ENCODE measurements around the gene ITIH5. TPM values are rescaled to one million over a fixed set of nuclear protein-coding genes. Genes with fewer than 3 reads are reported as not detected.

The ITIH5 gene
- total RNA-seq, 2 experiments from 2014 or later: not detected

DNA sequence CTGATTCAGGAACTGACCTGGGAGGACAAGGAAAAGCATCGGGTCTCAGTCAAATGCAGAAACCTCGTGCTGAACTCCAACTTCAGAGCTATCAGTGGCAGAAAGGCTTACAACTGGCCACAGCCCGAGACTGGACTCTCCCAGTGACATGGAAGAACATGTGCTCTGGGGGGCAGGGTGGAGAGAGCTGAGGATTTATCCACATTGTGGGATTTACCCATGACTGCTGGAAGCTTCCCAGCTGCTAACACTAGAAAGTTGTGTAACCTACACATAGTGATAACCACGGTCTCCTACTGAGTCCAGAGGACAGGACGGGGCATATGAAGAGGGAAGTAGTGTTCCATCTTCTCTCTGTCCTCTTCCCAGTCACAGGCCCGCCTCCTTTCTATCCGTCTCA is 103.4 kb downstream of the ITIH5 start:
- Histone ChIP-seq H3K4me1 (ENCODE audit: insufficient read depth, low read length, poor library complexity, severe bottlenecking) (no peaks in the 10 kb centered on the region), H3K4me3 (ENCODE audit: low read depth, low read length, poor library complexity, severe bottlenecking) (no peak overlapping the region), H4K20me1 (ENCODE audit: insufficient read depth, low read length) (no peaks in the 10 kb centered on the region), H3K4me2 (ENCODE audit: low read length) (no peak overlapping the region), H3K9me2 (ENCODE audit: insufficient read depth, low read length) (no peaks in the 10 kb centered on the region), H3K9me3 (ENCODE audit: low read length) (no peaks in the 10 kb centered on the region), H3K36me3 (ENCODE audit: insufficient read depth, low read length) (no peaks in the 10 kb centered on the region), H2AFZ (ENCODE audit: low read length) (no peak overlapping the region), H3K27ac (ENCODE audit: low read depth, low read length, poor library complexity, severe bottlenecking) (no peak overlapping the region), H3K79me2 (ENCODE audit: insufficient read depth, low read depth, low read length) (no peaks in the 10 kb centered on the region)
- CTCF ChIA-PET (ENCODE audit: unreplicated experiment): no interaction called here
- BruUV-seq (replicated peaks): no TSS peak
- DNase-seq (ENCODE audit: low spot score): no peak
- TF ChIP-seq EZH2phosphoT487 (IDR thresholded peaks at IDR 0.05; ENCODE audit: borderline replicate concordance, low read depth, low read length): no peak
- TF ChIP-seq, protein P1, sequence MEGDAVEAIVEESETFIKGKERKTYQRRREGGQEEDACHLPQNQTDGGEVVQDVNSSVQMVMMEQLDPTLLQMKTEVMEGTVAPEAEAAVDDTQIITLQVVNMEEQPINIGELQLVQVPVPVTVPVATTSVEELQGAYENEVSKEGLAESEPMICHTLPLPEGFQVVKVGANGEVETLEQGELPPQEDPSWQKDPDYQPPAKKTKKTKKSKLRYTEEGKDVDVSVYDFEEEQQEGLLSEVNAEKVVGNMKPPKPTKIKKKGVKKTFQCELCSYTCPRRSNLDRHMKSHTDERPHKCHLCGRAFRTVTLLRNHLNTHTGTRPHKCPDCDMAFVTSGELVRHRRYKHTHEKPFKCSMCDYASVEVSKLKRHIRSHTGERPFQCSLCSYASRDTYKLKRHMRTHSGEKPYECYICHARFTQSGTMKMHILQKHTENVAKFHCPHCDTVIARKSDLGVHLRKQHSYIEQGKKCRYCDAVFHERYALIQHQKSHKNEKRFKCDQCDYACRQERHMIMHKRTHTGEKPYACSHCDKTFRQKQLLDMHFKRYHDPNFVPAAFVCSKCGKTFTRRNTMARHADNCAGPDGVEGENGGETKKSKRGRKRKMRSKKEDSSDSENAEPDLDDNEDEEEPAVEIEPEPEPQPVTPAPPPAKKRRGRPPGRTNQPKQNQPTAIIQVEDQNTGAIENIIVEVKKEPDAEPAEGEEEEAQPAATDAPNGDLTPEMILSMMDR (conservative IDR thresholded peaks at IDR 0.05; ENCODE audit: low read length): no peak
- intact Hi-C loops (cut with micrococcal nuclease; ENCODE audit: unreplicated experiment): no loop called here
- POLR2A ChIA-PET: no interaction called here

DNA sequence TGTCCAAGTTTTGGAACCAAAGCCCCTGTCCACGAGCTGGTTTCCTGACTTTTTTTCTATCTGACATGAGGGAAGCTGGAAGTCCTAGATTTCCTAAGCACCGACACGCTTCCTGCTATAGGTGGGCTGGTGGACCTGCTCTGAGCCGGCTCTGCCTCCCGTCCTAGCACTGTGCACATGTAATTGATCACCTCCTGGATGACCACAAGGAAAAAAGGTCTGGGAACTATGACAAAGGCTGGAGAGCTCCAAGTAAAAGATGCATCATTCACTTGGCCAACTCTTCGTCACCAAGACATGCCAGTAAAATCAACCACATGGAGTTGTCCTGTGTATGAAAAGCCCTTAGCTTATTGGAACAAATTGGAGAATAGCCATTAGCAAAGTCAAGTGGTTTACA is 104.8 kb downstream of the ITIH5 start:
- no TSS peak for BruUV-seq (replicated peaks)
- H2AFZ ChIP-seq (ENCODE audit: low read length): no peak overlapping the region
- no peaks in the 10 kb centered on the region for H3K9me3 ChIP-seq (ENCODE audit: low read length)
- no peaks in the 10 kb centered on the region for H3K36me3 ChIP-seq (ENCODE audit: insufficient read depth, low read length)
- no peak overlapping the region for H3K4me3 ChIP-seq (ENCODE audit: low read depth, low read length, poor library complexity, severe bottlenecking)
- intact Hi-C loops (cut with micrococcal nuclease; ENCODE audit: unreplicated experiment): no loop called here
- POLR2A ChIA-PET: interaction anchor here (0.6 kb wide), 2 partner anchors 31 to 73 kb away, joined by 3 read pairs; no protein-coding TSS in a partner anchor
- TF ChIP-seq, protein P1 (conservative IDR thresholded peaks at IDR 0.05; ENCODE audit: low read length): no peak
- TF ChIP-seq EZH2phosphoT487 (IDR thresholded peaks at IDR 0.05; ENCODE audit: borderline replicate concordance, low read depth, low read length): no peak
- H4K20me1 ChIP-seq (ENCODE audit: insufficient read depth, low read length): no peaks in the 10 kb centered on the region
- H3K4me1 ChIP-seq (ENCODE audit: insufficient read depth, low read length, poor library complexity, severe bottlenecking): no peaks in the 10 kb centered on the region
- no peaks in the 10 kb centered on the region for H3K79me2 ChIP-seq (ENCODE audit: insufficient read depth, low read depth, low read length)
- no peak for DNase-seq (ENCODE audit: low spot score)
- H3K27ac ChIP-seq (ENCODE audit: low read depth, low read length, poor library complexity, severe bottlenecking): no peak overlapping the region
- CTCF ChIA-PET (ENCODE audit: unreplicated experiment): no interaction called here
- no peak overlapping the region for H3K4me2 ChIP-seq (ENCODE audit: low read length)
- H3K9me2 ChIP-seq (ENCODE audit: insufficient read depth, low read length): no peaks in the 10 kb centered on the region

DNA sequence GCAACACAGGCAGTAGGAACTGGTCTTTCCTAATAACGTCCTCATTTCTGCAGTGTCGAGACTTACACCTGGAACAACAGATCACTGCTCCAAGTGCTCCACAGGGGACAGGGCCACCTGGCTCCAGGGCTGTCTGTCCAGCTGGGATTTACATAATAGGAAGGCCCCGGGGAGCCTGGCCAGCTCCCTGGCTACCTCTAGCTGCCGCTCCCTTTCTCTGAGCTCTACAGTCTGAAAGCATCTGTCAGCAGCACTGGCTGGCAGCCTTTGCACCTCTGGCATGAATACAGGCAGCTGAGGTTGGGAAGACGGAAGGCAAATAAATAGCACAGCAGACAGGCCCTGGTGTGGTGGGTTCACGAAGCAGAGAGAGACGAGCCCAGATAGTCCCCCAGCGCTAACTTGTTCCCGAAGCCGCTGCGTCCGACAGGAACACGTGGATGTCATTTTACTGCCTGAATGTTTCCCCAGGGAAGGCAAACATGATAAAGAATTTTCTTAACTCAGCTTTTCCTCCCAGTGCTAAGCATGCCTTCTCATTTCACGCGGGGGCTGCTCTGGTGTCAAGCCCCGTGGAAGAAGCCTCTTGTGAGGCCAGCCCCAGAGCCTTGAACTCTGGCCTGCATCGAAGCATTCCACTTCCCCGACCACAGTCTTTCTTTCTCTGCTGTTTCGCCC is 105.4 kb downstream of the ITIH5 start:
- ChIA-PET CTCF (ENCODE audit: unreplicated experiment) (no interaction called here), POLR2A (interaction anchor here (0.6 to 0.8 kb wide), 2 partner anchors 23 to 31 kb away, joined by 3 to 4 read pairs; no protein-coding TSS in a partner anchor)
- Histone ChIP-seq H3K4me3 (ENCODE audit: low read depth, low read length, poor library complexity, severe bottlenecking) (no peak overlapping the region), H3K27ac (ENCODE audit: low read depth, low read length, poor library complexity, severe bottlenecking) (no peak overlapping the region), H3K9me2 (ENCODE audit: insufficient read depth, low read length) (no peaks in the 10 kb centered on the region), H3K4me2 (ENCODE audit: low read length) (no peak overlapping the region), H2AFZ (ENCODE audit: low read length) (no peak overlapping the region), H3K36me3 (ENCODE audit: insufficient read depth, low read length) (no peaks in the 10 kb centered on the region), H3K79me2 (ENCODE audit: insufficient read depth, low read depth, low read length) (no peaks in the 10 kb centered on the region), H3K9me3 (ENCODE audit: low read length) (no peaks in the 10 kb centered on the region), H4K20me1 (ENCODE audit: insufficient read depth, low read length) (no peaks in the 10 kb centered on the region), H3K4me1 (ENCODE audit: insufficient read depth, low read length, poor library complexity, severe bottlenecking) (no peaks in the 10 kb centered on the region)
- no TSS peak for BruUV-seq (replicated peaks)
- DNase-seq (ENCODE audit: low spot score): no peak
- intact Hi-C loops (cut with micrococcal nuclease; ENCODE audit: unreplicated experiment): no loop called here
- no peak for TF ChIP-seq EZH2phosphoT487 (IDR thresholded peaks at IDR 0.05; ENCODE audit: borderline replicate concordance, low read depth, low read length)
- TF ChIP-seq, protein P1 (conservative IDR thresholded peaks at IDR 0.05; ENCODE audit: low read length): no peak

Data from OCI-LY7 (cell line).